Body of pancreas (tissue), 4 donors: ENCODE measurements around the gene PDLIM5. TPM values are rescaled to one million over a fixed set of nuclear protein-coding genes. Genes with fewer than 3 reads are reported as not detected.

Experiments used
- ATAC-seq: fragments of 150-250 bp; one replicate; pipeline ENCODE4 v1.9.1; 2016
- DNase-seq, 4 donors: peaks; one replicate each; pipeline ENCODE4 v3.0.0-alpha.2; 2019
- H3K27ac ChIP-seq, 4 donors: fragments of 200-600 bp; sonication (generic); 1 replicate in 3 of 4; 2 replicates in 1 of 4; pipeline versions ENCODE4 v1.5.1 to v1.6.1; 2016 to 2019; ENCODE audit warnings: mild to moderate bottlenecking in 1 of 4, mixed read lengths in 1 of 4, moderate library complexity in 1 of 4
- H3K27me3 ChIP-seq, 2 donors: fragments of 200-600 bp; sonication (generic); one replicate each; pipeline ENCODE4 v1.6.0; 2016; ENCODE audit warnings: mild to moderate bottlenecking in 1 of 2
- H3K36me3 ChIP-seq, 2 donors: fragments of 200-600 bp; sonication (generic); replicated peaks in 1 of 2; 2 replicates each; pipeline ENCODE4 v1.5.1; 2016; ENCODE audit warnings: low read depth in 2 of 2; ENCODE audit not compliant: insufficient read depth in 1 of 2
- H3K4me1 ChIP-seq: fragments of 200-600 bp; sonication (generic); one replicate; pipeline ENCODE4 v1.6.0; 2016
- H3K4me3 ChIP-seq, 2 donors: fragments of 200-600 bp; sonication (generic); 1 replicate in 1 of 2; 2 replicates in 1 of 2; pipeline ENCODE4 v1.5.1; 2016 to 2019
- H3K9me3 ChIP-seq, 3 donors: fragments of 200-600 bp; sonication (generic); 1 replicate in 2 of 3; 2 replicates in 1 of 3; pipeline ENCODE4 v1.5.1; 2016
- POLR2A ChIP-seq, 3 donors: fragments of 450-650 bp; IDR thresholded peaks; one replicate each; pipeline ENCODE4 v1.6.1; 2016; ENCODE audit warnings: antibody characterized with exemption in 3 of 3, mild to moderate bottlenecking in 2 of 3
- WGBS, 2 donors: methylation state at CpG; one replicate each; pipeline ENCODE4 v1.1.5; 2017; 5-methylcytosine and 5-hydroxymethylcytosine counted together
- intact Hi-C: fragments of 100-400 bp; cut with DNase I; formaldehyde crosslinking; loops from one replicate; pipeline ENCODE4 v1.15.1; 2023
- total RNA-seq, 2 donors: library from RNA; depleted of rRNA; stranded (reverse); fragments of >200 nt; gene quantifications; one replicate each; pipeline ENCODE4 v1.1.0, GENCODE V29; 2016
- TF ChIP-seq, protein P1 (sequence below), 7 experiments: fragments of 450-650 bp in 4 of 7; fragments of 200-600 bp in 3 of 7; sonication (generic) in 3 of 7; IDR thresholded peaks; one replicate each; pipeline ENCODE4 v1.5.1; 2016 to 2019; ENCODE audit warnings: antibody characterized with exemption in 7 of 7

PDLIM5 gene
- total RNA-seq, 2 donors from 2014 or later, result 44.2 to 70.3 TPM

DNA sequence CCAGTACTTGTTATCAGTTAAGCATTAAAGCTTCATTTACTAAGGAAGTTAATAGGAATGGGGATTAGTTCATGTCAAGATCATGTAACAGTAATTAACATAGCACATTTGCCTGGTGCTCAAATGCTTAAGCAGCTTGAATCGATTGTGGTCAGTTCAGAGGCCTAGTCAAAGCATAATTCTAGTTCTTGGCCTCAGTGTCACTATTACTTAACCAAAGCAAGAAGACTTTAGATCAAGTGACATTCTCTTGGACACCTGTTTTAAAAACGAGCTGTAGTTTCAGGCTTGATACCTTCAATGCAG, 190.8 kb downstream of the PDLIM5 start:
- H3K4me1 ChIP-seq, result peaks cover 4% of the 10 kb centered on the region
- no peak overlapping the region for H3K4me3 ChIP-seq
- H3K36me3 ChIP-seq, result no peaks in the 10 kb centered on the region
- no peaks in the 10 kb centered on the region for H3K27me3 ChIP-seq
- peak overlapping the region in 1 of 4 donors; percentile 54 for H3K27ac ChIP-seq
- ATAC-seq, result no peak
- no peak for TF ChIP-seq POLR2A (IDR thresholded peaks at IDR 0.05)
- TF ChIP-seq, protein P1, sequence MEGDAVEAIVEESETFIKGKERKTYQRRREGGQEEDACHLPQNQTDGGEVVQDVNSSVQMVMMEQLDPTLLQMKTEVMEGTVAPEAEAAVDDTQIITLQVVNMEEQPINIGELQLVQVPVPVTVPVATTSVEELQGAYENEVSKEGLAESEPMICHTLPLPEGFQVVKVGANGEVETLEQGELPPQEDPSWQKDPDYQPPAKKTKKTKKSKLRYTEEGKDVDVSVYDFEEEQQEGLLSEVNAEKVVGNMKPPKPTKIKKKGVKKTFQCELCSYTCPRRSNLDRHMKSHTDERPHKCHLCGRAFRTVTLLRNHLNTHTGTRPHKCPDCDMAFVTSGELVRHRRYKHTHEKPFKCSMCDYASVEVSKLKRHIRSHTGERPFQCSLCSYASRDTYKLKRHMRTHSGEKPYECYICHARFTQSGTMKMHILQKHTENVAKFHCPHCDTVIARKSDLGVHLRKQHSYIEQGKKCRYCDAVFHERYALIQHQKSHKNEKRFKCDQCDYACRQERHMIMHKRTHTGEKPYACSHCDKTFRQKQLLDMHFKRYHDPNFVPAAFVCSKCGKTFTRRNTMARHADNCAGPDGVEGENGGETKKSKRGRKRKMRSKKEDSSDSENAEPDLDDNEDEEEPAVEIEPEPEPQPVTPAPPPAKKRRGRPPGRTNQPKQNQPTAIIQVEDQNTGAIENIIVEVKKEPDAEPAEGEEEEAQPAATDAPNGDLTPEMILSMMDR (IDR thresholded peaks at IDR 0.05), result no peak
- no peaks in the 10 kb centered on the region for H3K9me3 ChIP-seq
- intact Hi-C loops, result no loop called here
- no peak for DNase-seq
- 38 to 41% methylated on average over 2 of the region's 2 CpGs for WGBS, 2 donors

DNA sequence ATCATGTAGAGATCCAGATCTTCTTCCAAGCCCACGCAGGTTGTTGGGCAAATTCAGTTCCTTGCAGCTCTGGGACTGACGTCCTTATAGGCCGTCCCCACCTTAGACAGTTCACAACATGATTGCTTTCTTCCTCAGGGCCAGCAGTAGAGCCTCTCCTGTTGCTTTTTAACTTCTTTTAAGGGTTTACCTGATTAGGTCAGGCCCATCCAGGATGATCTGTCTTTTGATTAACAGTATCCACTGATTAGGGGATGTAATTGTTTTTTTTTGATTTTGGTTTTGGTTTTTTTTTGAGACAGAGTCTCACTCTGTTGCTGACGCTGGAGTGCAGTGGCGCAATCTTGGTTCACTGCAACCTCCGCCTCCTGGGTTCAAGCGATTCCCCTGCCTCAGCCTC, 197.0 kb downstream of the PDLIM5 start:
- no peaks in the 10 kb centered on the region for H3K27me3 ChIP-seq
- H3K4me3 ChIP-seq, result no peak overlapping the region
- intact Hi-C loops, result no loop called here
- no peak overlapping the region for H3K27ac ChIP-seq
- 95% methylated on average over 7 of the region's 7 CpGs for WGBS, 2 donors
- TF ChIP-seq, protein P1 (IDR thresholded peaks at IDR 0.05), result no peak
- TF ChIP-seq POLR2A (IDR thresholded peaks at IDR 0.05), result no peak
- H3K9me3 ChIP-seq, result no peaks in the 10 kb centered on the region
- DNase-seq, result no peak
- peaks cover 11% of the 10 kb centered on the region for H3K4me1 ChIP-seq
- no peak for ATAC-seq
- no peaks in the 10 kb centered on the region for H3K36me3 ChIP-seq

DNA sequence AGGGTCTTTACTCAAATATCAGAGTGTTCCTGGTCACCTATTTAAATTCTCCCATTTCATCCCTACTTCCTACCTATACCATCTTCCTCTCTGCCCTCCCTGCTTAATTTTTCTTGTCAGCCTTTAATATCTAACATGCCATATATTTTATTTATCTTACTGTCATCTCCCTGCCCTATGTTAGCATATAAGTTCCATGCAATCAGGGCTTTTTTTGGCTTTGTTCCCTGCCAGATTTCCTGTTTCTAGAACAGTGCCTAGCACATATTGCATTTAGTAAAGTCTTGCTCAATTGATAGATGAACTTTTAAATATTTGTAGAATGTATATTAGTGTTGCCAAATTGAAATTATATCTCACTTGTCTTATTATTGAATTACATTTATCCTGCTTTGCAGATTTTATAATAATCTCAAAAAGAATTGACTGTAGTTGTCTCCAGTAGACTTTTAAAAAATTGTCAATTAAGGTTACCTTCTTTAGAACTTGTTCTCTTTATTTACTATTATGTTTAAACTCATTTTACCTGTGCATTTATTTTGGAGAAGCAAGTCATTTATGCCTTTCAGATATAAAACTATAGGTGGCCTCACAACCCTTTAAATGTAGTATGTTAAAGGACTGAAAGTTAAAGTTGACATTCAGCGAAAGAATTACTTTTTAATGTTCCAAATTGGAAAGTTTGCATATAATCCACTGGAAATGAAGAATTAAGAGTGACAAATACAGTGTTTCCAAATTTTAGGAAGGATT, 197.8 kb downstream of the PDLIM5 start:
- no peak overlapping the region for H3K27ac ChIP-seq
- H3K4me3 ChIP-seq, result no peak overlapping the region
- ATAC-seq (no peak), DNase-seq (no peak)
- H3K36me3 ChIP-seq, result no peaks in the 10 kb centered on the region
- intact Hi-C loops, result no loop called here
- peaks cover 12% of the 10 kb centered on the region for H3K4me1 ChIP-seq
- TF ChIP-seq POLR2A (IDR thresholded peaks at IDR 0.05), result no peak
- TF ChIP-seq, protein P1 (IDR thresholded peaks at IDR 0.05), result no peak
- WGBS, 2 donors, result 94 to 100% methylated on average over 1 of the region's 1 CpG
- H3K27me3 ChIP-seq, result no peaks in the 10 kb centered on the region
- no peaks in the 10 kb centered on the region for H3K9me3 ChIP-seq

DNA sequence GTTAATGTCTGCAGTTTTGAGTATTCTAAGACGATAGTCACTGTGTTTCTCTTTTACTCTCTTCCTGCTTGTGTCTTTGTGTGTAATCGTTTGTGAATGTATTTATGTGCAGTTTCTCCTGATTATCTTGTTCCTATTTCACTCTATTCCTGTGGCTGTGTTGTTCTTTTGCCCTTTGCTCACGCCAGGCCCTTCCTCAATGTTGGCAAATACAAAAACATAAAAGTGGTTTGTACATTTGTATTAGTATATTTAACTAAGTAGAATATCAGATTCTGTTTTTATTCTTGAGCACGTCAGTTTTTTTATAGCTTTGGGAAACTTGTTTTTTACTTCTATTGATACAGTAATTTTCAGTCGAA, 198.4 kb downstream of the PDLIM5 start:
- no peak overlapping the region for H3K4me3 ChIP-seq
- intact Hi-C loops, result no loop called here
- H3K27ac ChIP-seq, result no peak overlapping the region
- TF ChIP-seq, protein P1 (IDR thresholded peaks at IDR 0.05), result no peak
- no peak for TF ChIP-seq POLR2A (IDR thresholded peaks at IDR 0.05)
- ATAC-seq (no peak), DNase-seq (no peak)
- 70 to 85% methylated on average over 5 of the region's 5 CpGs for WGBS, 2 donors
- no peaks in the 10 kb centered on the region for H3K27me3 ChIP-seq
- H3K9me3 ChIP-seq, result no peaks in the 10 kb centered on the region
- H3K36me3 ChIP-seq, result no peaks in the 10 kb centered on the region
- H3K4me1 ChIP-seq, result peaks cover 12% of the 10 kb centered on the region

DNA sequence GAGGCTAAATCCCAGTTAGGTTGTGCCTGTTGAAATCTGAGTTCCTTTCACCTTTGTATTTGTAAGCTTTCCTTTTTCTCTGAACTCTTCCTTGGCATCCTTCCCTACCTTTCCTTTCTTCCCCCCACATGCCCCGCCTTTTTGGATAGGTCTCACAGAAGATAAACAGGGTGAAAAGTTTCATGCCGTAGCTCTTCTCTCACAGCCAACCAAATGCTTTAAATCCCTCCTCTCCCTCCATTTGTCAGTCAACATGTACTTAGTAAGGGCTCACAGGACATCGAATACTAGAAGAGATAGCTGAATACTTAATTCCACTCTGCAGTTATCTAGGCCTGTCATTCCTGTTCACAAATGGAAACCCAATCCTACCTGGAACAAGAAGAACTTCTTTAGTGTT, 198.9 kb downstream of the PDLIM5 start:
- H3K9me3 ChIP-seq, result no peaks in the 10 kb centered on the region
- intact Hi-C loops, result no loop called here
- H3K27ac ChIP-seq, result no peak overlapping the region
- 22 to 65% methylated on average over 3 of the region's 3 CpGs for WGBS, 2 donors
- peaks cover 12% of the 10 kb centered on the region for H3K4me1 ChIP-seq
- DNase-seq, result no peak
- ATAC-seq, result no peak
- no peaks in the 10 kb centered on the region for H3K36me3 ChIP-seq
- no peak overlapping the region for H3K4me3 ChIP-seq
- no peaks in the 10 kb centered on the region for H3K27me3 ChIP-seq
- TF ChIP-seq, protein P1 (IDR thresholded peaks at IDR 0.05), result no peak
- no peak for TF ChIP-seq POLR2A (IDR thresholded peaks at IDR 0.05)
